ENCODE results near the gene ATRX.

Gene ATRX

DNA sequence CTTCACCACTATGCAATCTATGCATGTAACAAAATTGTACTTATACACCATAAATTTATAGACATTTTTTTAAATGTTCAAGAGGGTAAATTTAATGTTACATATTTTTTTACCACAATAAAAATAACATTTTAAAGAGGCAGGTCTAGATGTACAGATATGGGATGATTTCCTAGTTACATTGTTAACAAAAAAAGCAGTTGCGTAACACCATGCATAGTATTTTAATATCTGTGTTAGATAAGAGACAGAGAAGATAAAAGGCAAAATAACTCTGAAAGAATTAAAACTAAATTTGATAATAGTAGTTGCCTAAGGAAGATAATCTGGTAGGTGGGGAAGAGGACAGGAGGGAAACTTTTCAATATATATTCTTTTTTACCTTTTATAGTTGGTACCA lies 9.1 kb upstream of the ATRX start:
- H3K4me3 ChIP-seq (ENCODE audit: low read depth, low read length) = no peak overlapping the region
- no peak for DNase-seq (ENCODE audit: low read depth, low spot score)
- no peak for TF ChIP-seq CTCF (IDR thresholded peaks at IDR 0.05; ENCODE audit: low read depth, low read length)
- in situ Hi-C loops (cut with HindIII; ENCODE audit: low sequenced_read_pairs) = no loop called here

DNA sequence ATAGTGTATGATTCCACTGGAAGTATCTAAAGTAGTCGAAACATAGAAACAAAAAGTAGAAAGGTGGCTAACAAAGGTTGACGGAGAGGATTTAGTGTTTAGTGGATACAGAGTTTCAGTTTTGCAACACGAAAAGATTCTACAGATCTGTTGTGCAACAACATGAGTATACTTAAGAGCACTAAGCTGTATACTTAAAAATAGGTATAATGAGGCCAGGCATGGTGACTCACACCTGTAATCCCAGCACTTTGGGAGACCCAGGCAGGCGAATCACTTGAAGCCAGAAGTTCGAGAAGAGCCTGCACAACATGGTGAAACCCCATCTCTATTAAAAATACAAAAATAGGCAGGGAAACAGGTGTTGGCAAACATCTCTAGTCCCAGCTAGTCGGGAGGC lies 7.9 kb upstream of the ATRX start:
- DNase-seq (ENCODE audit: low read depth, low spot score) = no peak
- TF ChIP-seq CTCF (IDR thresholded peaks at IDR 0.05; ENCODE audit: low read depth, low read length) = no peak
- in situ Hi-C loops (cut with HindIII; ENCODE audit: low sequenced_read_pairs) = no loop called here
- no peak overlapping the region for H3K4me3 ChIP-seq (ENCODE audit: low read depth, low read length)

- H3K4me3 ChIP-seq (ENCODE audit: low read depth, low read length) = no peak overlapping the region
- in situ Hi-C loops (cut with HindIII; ENCODE audit: low sequenced_read_pairs) = no loop called here
- no peak for TF ChIP-seq CTCF (IDR thresholded peaks at IDR 0.05; ENCODE audit: low read depth, low read length)
- no peak for DNase-seq (ENCODE audit: low read depth, low spot score)
These were observed 2.0 kb upstream of the ATRX start for GRCh38 chrX:77788050-77788449.

- H3K4me3 ChIP-seq (ENCODE audit: low read depth, low read length) = peak overlapping the region; percentile 77
- in situ Hi-C loops (cut with HindIII; ENCODE audit: low sequenced_read_pairs) = no loop called here
- TF ChIP-seq CTCF (IDR thresholded peaks at IDR 0.05; ENCODE audit: low read depth, low read length) = no peak
- no peak for DNase-seq (ENCODE audit: low read depth, low spot score)
These were observed 307 bp upstream of the ATRX start for GRCh38 chrX:77786365-77786680.

- no peak for TF ChIP-seq CTCF (IDR thresholded peaks at IDR 0.05; ENCODE audit: low read depth, low read length)
- H3K4me3 ChIP-seq (ENCODE audit: low read depth, low read length) = no peak overlapping the region
- no peak for DNase-seq (ENCODE audit: low read depth, low spot score)
- in situ Hi-C loops (cut with HindIII; ENCODE audit: low sequenced_read_pairs) = no loop called here
These were observed 6.3 kb downstream of the ATRX start for GRCh38 chrX:77779695-77780094.

DNA sequence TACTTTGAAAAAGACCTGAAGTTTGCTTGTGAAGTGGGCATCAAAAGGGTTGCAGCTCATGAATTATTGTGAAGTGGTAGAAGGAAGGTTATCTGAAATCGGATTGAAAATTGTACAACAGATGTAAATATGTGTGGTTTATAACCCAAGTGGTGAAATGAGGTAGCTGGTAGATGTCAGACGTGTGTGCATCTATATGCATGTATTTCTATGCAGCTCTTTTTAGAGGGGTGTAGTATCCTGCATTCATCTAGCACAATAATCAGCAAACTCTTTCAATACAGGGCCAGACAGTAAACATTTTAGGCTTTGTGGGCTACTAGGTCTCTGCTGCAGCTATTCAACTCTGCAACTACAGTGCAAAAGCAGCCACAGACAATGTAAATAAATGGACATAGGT lies 9.4 kb downstream of the ATRX start:
- TF ChIP-seq CTCF (IDR thresholded peaks at IDR 0.05; ENCODE audit: low read depth, low read length) = no peak
- no peak for DNase-seq (ENCODE audit: low read depth, low spot score)
- in situ Hi-C loops (cut with HindIII; ENCODE audit: low sequenced_read_pairs) = no loop called here
- no peak overlapping the region for H3K4me3 ChIP-seq (ENCODE audit: low read depth, low read length)

DNA sequence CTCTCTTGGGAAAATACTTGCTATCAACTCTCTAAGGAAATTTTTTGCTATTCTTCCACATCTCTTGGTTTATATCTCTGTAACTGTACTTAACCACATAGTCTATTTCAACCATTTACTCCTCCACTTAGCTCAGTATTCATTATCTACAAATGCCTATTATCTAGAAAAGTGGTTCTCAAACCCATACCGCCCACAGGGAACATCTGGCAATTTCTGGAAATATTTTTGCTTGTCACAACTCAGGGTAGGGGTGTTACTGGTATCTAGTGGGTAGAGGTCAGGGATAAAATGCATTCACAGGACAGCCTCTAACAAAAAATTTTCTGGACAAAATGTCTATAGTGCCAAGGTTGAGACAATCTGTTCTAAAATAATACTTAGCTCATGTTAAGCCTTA lies 14.4 kb downstream of the ATRX start:
- in situ Hi-C loops (cut with HindIII; ENCODE audit: low sequenced_read_pairs) = no loop called here
- no peak for DNase-seq (ENCODE audit: low read depth, low spot score)
- no peak overlapping the region for H3K4me3 ChIP-seq (ENCODE audit: low read depth, low read length)
- no peak for TF ChIP-seq CTCF (IDR thresholded peaks at IDR 0.05; ENCODE audit: low read depth, low read length)
